ENCODE results near the gene GMEB2. TPM values are rescaled to one million over a fixed set of nuclear protein-coding genes. Genes with fewer than 3 reads are reported as not detected.

Gene GMEB2
- total RNA-seq, 3 donors from 2014 or later: 10.3 to 12.8 (median 11.4) TPM

GRCh38 chr20:63556873-63557478 lies 69.9 kb downstream of the GMEB2 start:
- Histone ChIP-seq H3K4me3 (no peak overlapping the region), H3K9me3 (no peaks in the 10 kb centered on the region), H3K36me3 (ENCODE audit: low read depth) (no peaks in the 10 kb centered on the region), H3K4me1 (ENCODE audit: low read depth) (no peaks in the 10 kb centered on the region)
- intact Hi-C loops (cut with DNase I, micrococcal nuclease): no loop called here
- ATAC-seq (no peak), DNase-seq (no peak)
- no peak for TF ChIP-seq CTCF (IDR thresholded peaks at IDR 0.05)

GRCh38 chr20:63555661-63556381 lies 71.1 kb downstream of the GMEB2 start:
- TF ChIP-seq CTCF (IDR thresholded peaks at IDR 0.05): no peak
- no peak for ATAC-seq
- Histone ChIP-seq H3K4me3 (no peak overlapping the region), H3K4me1 (ENCODE audit: low read depth) (no peaks in the 10 kb centered on the region), H3K9me3 (no peaks in the 10 kb centered on the region), H3K36me3 (ENCODE audit: low read depth) (no peaks in the 10 kb centered on the region)
- intact Hi-C loops (cut with DNase I, micrococcal nuclease): no loop called here
- no peak for DNase-seq

- Histone ChIP-seq H3K4me3 (no peak overlapping the region), H3K9me3 (no peaks in the 10 kb centered on the region), H3K36me3 (ENCODE audit: low read depth) (no peaks in the 10 kb centered on the region), H3K4me1 (ENCODE audit: low read depth) (no peaks in the 10 kb centered on the region)
- ATAC-seq (peak; percentile 3), DNase-seq (no peak)
- intact Hi-C loops (cut with DNase I, micrococcal nuclease): no loop called here
- no peak for TF ChIP-seq CTCF (IDR thresholded peaks at IDR 0.05)
These were observed 72.3 kb downstream of the GMEB2 start for GRCh38 chr20:63554361-63555278.

GRCh38 chr20:63553933-63554290 lies 73.0 kb downstream of the GMEB2 start, which contains the start of gene FNDC11:
TSS of gene FNDC11 (plus strand) at chr20:63554159. CDS start at chr20:63555664, 1,505 bp downstream.
- ATAC-seq: peak; percentile 42
- intact Hi-C loops (cut with DNase I, micrococcal nuclease): no loop called here
- DNase-seq: no peak
- no peak within 1 kb of the TSS for H3K4me3 ChIP-seq
- H3K36me3 ChIP-seq (ENCODE audit: low read depth): no peaks in the 10 kb centered on the region
- no peaks in the 10 kb centered on the region for H3K9me3 ChIP-seq
- TF ChIP-seq CTCF (IDR thresholded peaks at IDR 0.05): no peak
- H3K4me1 ChIP-seq (ENCODE audit: low read depth): no peaks in the 10 kb centered on the region

- DNase-seq (peak; percentile 79 to 90 (median 82)), ATAC-seq (peak; percentile 87)
- intact Hi-C loops (cut with DNase I, micrococcal nuclease): no loop called here
- TF ChIP-seq CTCF (IDR thresholded peaks at IDR 0.05): no peak
- Histone ChIP-seq H3K9me3 (no peaks in the 10 kb centered on the region), H3K36me3 (ENCODE audit: low read depth) (no peaks in the 10 kb centered on the region), H3K4me1 (ENCODE audit: low read depth) (no peaks in the 10 kb centered on the region), H3K4me3 (no peak overlapping the region)
These were observed 73.5 kb downstream of the GMEB2 start for GRCh38 chr20:63553251-63553932.
